Measurements from ENCODE around the gene TTC16. TPM values are rescaled to one million over a fixed set of nuclear protein-coding genes. Genes with fewer than 3 reads are reported as not detected.

TTC16 gene
- total and polyA plus RNA-seq, 2 donors (not counting 1 experiment from before 2014, with no cell fraction given), result 0.25 TPM; not detected in 1

DNA sequence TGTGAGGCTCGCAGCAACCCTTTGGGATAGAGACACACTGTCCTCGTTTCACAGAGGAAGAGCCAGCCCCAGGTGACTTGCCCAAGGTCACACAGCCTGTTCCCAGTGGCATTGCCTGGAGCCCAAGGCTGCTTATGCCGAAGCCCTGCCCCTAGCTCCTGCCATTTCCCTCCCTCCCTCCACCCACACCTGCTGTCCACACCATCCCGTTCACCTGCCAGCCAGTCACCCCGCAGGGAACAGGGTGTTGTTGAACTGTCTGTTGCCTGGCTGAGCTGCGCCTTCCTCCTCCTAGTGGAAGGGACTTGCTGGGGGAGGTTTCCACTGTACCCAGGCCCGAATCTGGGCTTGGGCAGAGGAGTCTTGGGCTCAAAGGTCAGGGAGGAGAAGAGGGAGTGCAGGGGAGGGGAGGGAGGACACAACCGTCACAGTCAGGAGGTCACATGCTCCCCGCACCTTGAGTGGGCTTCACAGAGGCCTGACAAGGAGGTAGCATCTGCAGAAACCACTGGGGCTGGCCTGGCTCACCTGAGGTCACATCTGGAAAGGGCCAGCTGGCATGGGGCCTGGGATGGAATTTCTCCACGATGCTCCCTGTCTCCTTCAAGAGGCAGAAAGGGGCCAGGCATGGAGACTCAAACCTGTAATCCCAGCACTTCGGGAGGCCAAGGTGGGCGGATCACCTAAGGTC lies 6.3 kb downstream of the TTC16 start:
- ChIA-PET CTCF (no interaction called here), POLR2A (no interaction called here)
- Histone ChIP-seq H2AFZ (ENCODE audit: insufficient read depth, low read depth, low read length, poor library complexity, severe bottlenecking) (no peak overlapping the region), H3K4me3 (ENCODE audit: control extremely low read depth in 1 of 5, extremely low read depth in 1 of 5, insufficient read depth in 1 of 5, low read depth in 2 of 5, low read length in 4 of 5) (no peak overlapping the region), H3K79me2 (ENCODE audit: control insufficient read depth, insufficient read depth, low read length) (no peaks in the 10 kb centered on the region), H3K27ac (ENCODE audit: low read length in 2 of 2) (no peak overlapping the region), H3K27me3 (replicated peaks in 1 of 4; ENCODE audit: control extremely low read depth in 1 of 4, control insufficient read depth in 3 of 4, insufficient read depth in 4 of 4, low read length in 3 of 4) (no peaks in the 10 kb centered on the region), H3K4me1 (ENCODE audit: control insufficient read depth in 2 of 2, insufficient read depth in 2 of 2, low read length in 2 of 2) (no peaks in the 10 kb centered on the region), H3K4me2 (replicated peaks; ENCODE audit: low read depth, low read length, poor library complexity, severe bottlenecking) (no peak overlapping the region), H3K36me3 (replicated peaks in 1 of 2; ENCODE audit: control extremely low read depth in 1 of 2, control insufficient read depth in 1 of 2, extremely low read depth in 1 of 2, insufficient read depth in 2 of 2, low read length in 1 of 2) (no peaks in the 10 kb centered on the region), H4K20me1 (ENCODE audit: control insufficient read depth, insufficient read depth, low read length, poor library complexity, severe bottlenecking) (no peaks in the 10 kb centered on the region), H3K9ac (ENCODE audit: low read length) (no peak overlapping the region), H3K9me3 (ENCODE audit: control extremely low read depth in 1 of 3, control insufficient read depth in 2 of 3, insufficient read depth in 1 of 3, low read length in 2 of 3) (no peaks in the 10 kb centered on the region)
- Mint-ChIP-seq H3K9me3 (ENCODE audit: insufficient read depth) (no peaks in the 10 kb centered on the region), H3K4me1 (peaks cover 5% of the 10 kb centered on the region), H3K4me3 (no peak overlapping the region), H3K27me3 (no peaks in the 10 kb centered on the region), H3K27ac (no peak overlapping the region)
- DNase-seq, result no peak
- TF ChIP-seq, protein P1, sequence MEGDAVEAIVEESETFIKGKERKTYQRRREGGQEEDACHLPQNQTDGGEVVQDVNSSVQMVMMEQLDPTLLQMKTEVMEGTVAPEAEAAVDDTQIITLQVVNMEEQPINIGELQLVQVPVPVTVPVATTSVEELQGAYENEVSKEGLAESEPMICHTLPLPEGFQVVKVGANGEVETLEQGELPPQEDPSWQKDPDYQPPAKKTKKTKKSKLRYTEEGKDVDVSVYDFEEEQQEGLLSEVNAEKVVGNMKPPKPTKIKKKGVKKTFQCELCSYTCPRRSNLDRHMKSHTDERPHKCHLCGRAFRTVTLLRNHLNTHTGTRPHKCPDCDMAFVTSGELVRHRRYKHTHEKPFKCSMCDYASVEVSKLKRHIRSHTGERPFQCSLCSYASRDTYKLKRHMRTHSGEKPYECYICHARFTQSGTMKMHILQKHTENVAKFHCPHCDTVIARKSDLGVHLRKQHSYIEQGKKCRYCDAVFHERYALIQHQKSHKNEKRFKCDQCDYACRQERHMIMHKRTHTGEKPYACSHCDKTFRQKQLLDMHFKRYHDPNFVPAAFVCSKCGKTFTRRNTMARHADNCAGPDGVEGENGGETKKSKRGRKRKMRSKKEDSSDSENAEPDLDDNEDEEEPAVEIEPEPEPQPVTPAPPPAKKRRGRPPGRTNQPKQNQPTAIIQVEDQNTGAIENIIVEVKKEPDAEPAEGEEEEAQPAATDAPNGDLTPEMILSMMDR (IDR thresholded peaks at IDR 0.05), result no peak
- TF ChIP-seq EZH2 (IDR thresholded peaks at IDR 0.05; ENCODE audit: borderline replicate concordance, insufficient read depth, low read depth, low read length, poor library complexity, severe bottlenecking), result no peak
- intact Hi-C loops (cut with micrococcal nuclease), result no loop called here
- no peak for ATAC-seq (ENCODE audit: low read depth)
- WGBS (ENCODE audit: insufficient coverage), result 88% methylated on average over 12 of the region's 12 CpGs

- Histone ChIP-seq H3K27ac (ENCODE audit: low read length in 2 of 2) (no peak overlapping the region), H3K4me1 (ENCODE audit: control insufficient read depth in 2 of 2, insufficient read depth in 2 of 2, low read length in 2 of 2) (no peaks in the 10 kb centered on the region), H3K36me3 (replicated peaks in 1 of 2; ENCODE audit: control extremely low read depth in 1 of 2, control insufficient read depth in 1 of 2, extremely low read depth in 1 of 2, insufficient read depth in 2 of 2, low read length in 1 of 2) (no peaks in the 10 kb centered on the region), H3K79me2 (ENCODE audit: control insufficient read depth, insufficient read depth, low read length) (no peaks in the 10 kb centered on the region), H2AFZ (ENCODE audit: insufficient read depth, low read depth, low read length, poor library complexity, severe bottlenecking) (no peak overlapping the region), H3K4me2 (replicated peaks; ENCODE audit: low read depth, low read length, poor library complexity, severe bottlenecking) (no peak overlapping the region), H3K9me3 (ENCODE audit: control extremely low read depth in 1 of 3, control insufficient read depth in 2 of 3, insufficient read depth in 1 of 3, low read length in 2 of 3) (no peaks in the 10 kb centered on the region), H4K20me1 (ENCODE audit: control insufficient read depth, insufficient read depth, low read length, poor library complexity, severe bottlenecking) (no peaks in the 10 kb centered on the region), H3K9ac (ENCODE audit: low read length) (no peak overlapping the region), H3K27me3 (replicated peaks in 1 of 4; ENCODE audit: control extremely low read depth in 1 of 4, control insufficient read depth in 3 of 4, insufficient read depth in 4 of 4, low read length in 3 of 4) (no peaks in the 10 kb centered on the region), H3K4me3 (ENCODE audit: control extremely low read depth in 1 of 5, extremely low read depth in 1 of 5, insufficient read depth in 1 of 5, low read depth in 2 of 5, low read length in 4 of 5) (no peak overlapping the region)
- ChIA-PET CTCF (no interaction called here), POLR2A (no interaction called here)
- TF ChIP-seq, protein P1 (IDR thresholded peaks at IDR 0.05), result no peak
- TF ChIP-seq EZH2 (IDR thresholded peaks at IDR 0.05; ENCODE audit: borderline replicate concordance, insufficient read depth, low read depth, low read length, poor library complexity, severe bottlenecking), result no peak
- no peak for ATAC-seq (ENCODE audit: low read depth)
- intact Hi-C loops (cut with micrococcal nuclease), result no loop called here
- Mint-ChIP-seq H3K27ac (no peak overlapping the region), H3K4me1 (peaks cover 5% of the 10 kb centered on the region), H3K9me3 (ENCODE audit: insufficient read depth) (no peaks in the 10 kb centered on the region), H3K27me3 (no peaks in the 10 kb centered on the region), H3K4me3 (no peak overlapping the region)
- no peak for DNase-seq
- 88% methylated on average over 12 of the region's 13 CpGs for WGBS (ENCODE audit: insufficient coverage)
Measured at GRCh38 chr9:127723013-127723412, 7.1 kb downstream of the TTC16 start.
